Activated CD8-positive, alpha-beta memory T cell treated with anti-CD3 and anti-CD28 coated beads for 48 hours (primary cell): ENCODE results near the gene SUMF1.

Source experiments
- DNase-seq, 3 experiments: peaks; one replicate each; pipeline ENCODE4 v3.0.0-alpha.2; 2020; ENCODE audit warnings: low read depth in 2 of 3, low spot score in 2 of 3

Gene SUMF1

DNA sequence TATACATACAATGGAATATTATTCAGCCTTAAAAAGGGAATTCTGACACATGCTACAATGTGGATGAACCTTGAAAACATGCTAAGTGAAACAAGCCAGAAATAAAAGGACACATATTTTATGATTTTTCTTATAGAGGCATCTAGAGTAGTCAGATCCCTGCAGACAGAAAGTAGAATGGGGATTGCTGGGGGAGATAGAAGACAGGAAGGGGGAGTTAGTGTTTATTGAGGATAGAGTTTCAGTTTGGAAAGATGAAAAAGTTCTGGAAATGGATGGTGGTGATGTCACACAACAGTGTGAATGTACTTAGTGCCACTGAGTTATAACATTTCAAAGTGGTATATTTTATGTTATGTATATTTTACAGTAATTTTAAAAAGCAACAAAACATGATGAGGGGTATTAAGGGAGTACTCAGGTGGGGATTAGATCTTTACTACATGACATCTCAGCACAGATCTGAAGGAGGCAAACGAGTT, 30.8 kb upstream of the SUMF1 start:
- DNase-seq: no peak

DNA sequence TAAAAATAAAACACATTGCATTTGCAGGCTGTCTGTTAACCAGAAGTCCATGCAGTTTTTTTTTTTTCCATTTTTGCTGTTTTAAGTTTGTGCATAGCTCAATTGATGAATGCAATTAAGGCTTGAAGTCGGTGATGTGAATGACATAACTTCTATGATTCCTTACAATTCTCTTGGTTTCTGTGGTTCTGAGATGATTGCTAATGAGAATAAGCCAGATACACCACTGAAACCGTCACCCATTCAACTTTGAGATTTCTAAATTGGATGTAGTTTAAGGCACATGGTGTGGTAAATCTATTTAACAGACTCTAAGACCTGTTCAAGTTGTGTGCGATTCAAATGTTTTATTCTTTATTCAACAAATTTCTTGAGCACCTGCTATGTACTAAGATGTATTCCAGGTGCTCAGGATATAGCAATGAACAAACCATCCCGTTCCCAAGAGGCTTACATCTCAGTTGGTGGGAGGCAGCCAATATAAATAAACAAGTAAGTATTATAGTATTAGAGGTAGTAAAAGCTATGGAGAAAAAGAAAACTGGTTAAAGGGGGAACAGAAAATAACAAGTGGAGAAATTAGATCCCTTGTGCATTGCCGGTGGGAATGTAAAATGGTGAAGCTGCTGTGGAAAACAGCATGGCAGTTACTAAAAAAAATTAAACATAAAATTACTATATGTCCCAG, 30.1 kb upstream of the SUMF1 start:
- DNase-seq: no peak

DNA sequence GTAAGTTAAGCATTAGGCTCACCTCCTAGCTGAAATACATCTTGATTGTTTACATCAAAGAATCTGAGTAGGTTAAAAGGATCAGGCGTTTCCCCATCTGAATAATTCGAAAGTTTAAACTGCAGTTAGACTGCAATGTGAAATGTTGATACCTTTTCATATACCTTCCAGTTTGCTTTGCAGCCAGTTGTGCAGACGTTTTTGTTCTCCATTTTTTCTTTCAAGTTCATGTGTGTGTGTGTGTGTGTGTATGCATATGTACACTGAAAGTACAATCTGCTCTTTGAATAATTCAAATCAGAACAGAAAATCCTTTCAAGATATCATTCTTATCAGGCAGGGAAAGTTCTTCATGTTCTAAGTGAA, 29.0 kb upstream of the SUMF1 start:
- no peak for DNase-seq

DNA sequence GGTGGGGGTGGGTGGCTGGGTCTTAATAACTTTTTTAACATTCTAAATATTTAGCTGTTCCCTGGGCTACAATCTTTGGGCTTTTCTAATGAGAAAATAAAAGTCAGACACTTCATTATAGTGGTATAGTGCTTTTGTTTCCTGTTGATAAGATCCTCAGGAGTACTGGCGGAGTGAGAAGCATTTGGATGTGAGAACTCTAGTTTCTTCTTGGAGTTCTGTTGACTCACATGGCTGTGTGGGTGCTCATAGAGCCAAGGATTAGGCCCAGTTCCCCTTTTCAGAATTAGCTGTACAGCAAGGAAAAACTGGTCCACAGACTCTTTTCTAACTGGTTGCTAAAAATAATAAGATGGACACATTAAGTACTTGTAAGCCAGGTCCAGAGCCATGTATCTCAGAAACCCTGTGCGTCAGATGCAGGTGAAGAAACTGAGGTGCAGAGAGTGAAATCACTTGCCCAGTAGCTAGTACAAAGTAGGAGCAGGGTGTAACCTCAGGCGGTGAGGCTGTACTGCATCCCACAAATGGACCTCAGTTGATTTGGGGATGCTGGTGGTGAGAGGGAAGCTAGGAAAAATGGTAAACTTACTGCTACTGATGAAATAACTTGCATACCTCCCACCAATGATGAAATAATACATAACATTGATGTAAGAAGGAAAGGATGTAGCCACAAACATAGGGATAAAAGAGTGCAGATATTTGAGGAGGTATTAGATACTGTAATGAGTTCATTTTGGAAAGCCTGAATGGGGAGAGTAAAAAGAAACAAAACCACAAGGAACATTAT, 28.4 kb upstream of the SUMF1 start:
- no peak for DNase-seq

DNA sequence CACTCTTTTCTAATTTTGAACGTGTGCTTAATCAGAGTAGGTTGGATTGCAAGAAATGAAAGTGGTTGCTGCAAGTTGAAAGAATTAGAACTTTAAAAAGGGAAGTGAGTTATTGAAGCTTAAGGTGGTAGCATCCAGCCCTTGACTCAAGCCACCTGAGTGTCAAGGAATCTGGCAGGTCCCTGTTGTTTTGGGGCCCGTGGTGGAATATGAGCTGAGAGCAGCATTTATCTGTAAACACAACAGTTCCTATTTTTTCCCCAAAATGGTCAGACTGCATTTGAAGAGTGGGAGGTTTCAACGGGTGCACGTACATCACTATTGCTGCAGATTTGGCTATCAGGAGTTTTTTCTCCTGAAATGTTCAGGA, 27.8 kb upstream of the SUMF1 start:
- no peak for DNase-seq

DNA sequence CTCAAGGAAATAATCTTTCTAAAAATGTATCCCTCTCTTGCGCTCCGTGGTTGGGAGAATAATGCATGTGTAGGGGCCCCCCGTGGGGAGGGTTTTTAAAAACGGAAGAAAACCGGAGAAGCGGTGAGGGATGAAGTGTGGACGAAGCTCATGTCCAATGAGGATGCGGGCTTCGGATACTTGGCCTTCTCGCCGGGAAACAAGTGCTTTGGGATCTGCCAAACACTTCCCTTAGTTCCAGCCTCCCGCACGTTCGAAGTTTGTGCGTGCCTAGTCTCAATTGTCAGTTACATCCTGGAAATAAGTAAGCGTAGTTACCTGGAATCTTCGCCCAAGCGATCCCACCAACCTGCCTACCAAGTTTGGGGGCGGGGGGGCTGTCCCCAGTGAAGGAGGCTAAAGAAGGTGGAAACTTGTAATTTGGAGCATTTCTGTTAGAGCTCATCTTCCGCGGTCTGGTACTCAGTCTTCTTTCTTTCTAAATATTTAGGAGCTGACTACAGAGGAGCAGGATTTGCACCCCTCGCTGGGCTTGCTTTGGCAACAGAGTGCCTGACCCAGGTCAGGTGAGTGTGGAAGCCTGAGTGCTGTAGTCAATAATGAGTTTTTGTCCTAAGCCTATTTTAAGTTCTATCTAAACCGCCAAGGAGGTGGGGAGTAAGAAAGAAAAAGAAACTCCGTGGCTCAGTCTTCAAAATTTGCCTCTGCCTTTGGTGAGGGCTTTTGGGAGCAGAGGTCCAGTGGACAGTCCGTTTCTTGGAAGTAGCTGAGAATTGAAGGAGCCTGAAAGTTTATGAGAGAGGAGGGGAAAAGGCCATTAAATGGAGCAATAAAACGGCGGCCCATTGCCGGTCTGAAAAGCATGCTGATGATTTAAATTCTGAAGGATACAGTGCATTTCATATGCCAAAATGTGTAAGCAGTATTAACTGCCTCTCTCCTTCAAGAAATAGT, 27.1 kb upstream of the SUMF1 start:
- no peak for DNase-seq

DNA sequence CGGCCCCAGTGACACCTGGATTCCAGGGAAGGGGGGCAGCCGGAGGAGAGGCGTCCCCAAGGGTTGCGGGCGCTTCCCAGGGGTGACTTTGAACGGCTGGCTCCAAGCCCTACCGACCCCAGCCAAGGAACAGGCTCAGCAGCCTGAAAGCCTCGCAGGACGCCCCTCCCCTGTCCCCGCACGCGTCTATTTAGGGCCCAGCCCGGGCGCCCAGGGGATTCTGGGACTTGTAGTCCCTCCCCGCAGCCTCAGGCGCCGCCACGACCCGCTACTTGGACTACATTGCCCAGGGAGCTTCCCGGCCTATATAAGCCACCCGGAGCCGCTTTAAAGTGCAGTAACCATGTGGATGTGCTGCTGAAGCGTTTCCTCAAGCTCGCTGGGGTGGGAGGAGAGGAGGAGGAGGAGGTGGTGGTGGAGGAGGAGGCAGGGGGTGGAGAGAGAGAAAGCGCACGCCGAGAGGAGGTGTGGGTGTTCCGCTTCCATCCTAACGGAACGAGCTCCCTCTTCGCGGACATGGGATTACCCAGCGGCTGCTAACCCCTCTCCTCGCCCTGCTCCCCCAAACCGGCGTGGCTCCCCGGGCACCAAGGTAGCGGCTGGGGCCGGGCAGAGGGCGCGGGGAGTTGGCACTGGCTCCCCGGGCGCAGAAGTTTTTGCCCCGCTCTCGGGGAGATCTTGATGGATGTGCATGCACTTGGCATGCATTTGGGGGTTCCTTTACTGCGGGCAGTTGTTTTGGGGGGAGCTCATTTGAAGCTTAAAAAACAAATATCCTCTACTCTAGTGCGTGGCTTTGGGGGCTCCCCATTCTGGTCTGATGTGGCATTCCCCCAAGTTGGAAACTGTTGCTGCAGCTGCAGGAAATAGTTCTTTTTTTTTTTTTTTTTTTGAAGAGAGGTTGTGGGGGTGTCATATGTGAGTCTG, 26.2 kb upstream of the SUMF1 start, which contains the start of gene ITPR1:
TSS of gene ITPR1 (plus strand) at position 335 of the 927 bp plus-strand sequence. CDS start 23,144 bp downstream, outside the sequence.
- DNase-seq: peak; percentile 91 to 97 (median 92)

DNA sequence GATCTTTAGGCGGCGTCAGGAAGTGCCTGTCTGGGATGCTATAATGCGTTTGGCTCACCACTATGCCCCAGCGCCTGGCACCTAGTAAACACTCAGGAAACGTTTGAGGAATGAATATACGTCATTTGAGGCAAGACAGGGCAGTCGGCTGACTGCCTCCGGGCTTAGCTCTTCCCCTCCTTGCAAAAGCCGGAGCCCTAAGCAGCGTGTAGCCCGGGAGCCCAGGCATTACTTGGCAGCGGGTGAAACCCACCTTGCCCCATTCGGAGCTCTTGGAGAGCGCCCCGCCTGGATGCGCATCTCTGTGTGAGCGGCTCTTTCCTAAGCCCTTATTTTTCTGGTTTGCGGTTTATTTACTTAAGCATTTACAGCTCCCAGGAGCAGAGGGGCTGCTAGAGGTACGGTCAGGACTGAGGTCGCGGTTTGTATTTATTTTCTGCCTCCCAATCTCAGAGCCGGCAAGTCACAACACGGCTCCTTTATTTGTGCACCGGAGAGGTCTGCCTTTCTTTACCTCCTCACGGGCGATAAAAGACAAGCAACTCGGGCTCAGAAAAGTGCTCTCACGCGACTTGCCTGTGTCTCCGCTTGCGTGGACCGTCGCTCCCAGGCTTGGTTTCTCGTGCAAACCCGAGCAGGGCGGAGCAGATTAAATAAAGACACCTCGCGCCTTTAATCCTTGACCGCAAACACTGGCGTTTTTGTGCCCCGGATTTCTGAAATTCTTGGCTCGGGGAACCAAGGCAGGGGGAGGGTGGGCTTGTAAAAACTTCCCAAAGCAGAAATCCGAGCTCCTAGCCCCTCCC, 25.3 kb upstream of the SUMF1 start:
- no peak for DNase-seq

DNA sequence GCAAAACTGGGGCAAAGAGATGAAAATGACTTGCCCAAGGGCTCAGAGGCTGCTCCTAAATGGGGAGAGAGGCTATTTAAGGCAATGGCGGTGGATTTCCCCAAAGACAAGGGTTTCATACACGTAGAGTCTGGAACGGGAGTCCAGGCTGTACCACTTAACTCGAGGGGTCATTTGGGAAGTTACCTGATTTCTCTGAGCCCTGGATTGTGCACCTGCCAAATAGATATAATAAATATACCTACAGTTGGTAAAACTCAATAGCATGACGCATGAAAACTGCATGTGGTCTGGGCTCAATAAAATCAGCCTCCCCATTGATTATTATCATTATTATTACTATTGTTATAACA, 24.8 kb upstream of the SUMF1 start:
- no peak for DNase-seq

DNA sequence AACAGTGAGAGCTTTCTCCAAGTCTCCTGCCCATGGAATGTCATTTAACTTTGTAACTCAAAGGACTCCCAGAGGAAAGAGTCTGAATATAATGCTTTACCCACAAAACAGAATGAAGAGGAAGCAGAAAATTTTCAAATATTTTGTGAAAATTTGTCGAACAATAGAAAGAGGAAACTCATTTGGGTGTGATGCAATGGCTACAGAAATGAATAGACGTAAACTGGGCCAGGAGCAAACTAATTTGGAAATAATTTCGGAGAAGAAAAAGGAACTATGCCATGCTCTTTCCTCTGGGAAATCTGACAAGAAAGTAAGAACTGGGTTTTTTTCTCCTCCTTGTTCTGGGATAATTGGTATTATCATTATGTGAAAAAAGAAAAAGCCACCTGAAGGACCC, 11.2 kb upstream of the SUMF1 start:
- no peak for DNase-seq

DNA sequence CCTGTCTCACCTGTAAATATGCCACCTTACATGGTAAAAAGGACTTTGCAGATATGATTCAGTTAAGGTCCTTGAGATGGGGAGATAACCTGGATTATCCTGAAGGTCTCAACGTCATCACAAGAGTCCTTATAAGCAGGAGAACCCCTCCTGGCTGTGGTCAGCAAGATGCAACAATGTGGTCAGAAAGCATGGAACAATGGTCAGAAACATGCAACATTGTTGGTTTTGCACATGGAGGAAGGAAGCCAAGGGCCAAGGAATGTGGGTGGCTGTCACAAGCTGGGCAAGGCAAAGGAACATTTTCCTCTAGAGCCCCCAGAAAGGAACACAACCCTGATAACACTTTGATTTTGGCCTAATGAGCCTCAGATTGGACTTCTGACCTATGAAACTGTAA, 9.4 kb upstream of the SUMF1 start:
- DNase-seq: no peak

DNA sequence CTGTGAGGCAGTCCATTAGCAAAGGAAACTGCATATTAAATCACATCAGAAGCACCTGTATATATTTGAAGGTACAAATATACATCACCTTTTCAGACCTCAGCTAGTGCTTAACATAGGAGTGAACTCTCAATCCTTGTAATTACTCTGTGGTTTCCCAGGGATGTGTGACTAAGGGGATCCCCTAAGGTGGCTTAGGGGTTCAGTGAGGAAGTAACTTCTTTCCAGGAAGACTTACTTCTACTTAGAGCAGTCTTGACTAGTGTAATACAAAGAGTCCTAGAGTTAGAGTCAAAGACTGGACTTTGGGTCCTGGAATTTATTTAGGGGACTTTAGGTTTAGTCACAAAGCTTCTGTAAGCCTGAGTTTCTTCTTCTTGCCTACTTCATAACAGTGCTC, 8.7 kb upstream of the SUMF1 start:
- DNase-seq: no peak

DNA sequence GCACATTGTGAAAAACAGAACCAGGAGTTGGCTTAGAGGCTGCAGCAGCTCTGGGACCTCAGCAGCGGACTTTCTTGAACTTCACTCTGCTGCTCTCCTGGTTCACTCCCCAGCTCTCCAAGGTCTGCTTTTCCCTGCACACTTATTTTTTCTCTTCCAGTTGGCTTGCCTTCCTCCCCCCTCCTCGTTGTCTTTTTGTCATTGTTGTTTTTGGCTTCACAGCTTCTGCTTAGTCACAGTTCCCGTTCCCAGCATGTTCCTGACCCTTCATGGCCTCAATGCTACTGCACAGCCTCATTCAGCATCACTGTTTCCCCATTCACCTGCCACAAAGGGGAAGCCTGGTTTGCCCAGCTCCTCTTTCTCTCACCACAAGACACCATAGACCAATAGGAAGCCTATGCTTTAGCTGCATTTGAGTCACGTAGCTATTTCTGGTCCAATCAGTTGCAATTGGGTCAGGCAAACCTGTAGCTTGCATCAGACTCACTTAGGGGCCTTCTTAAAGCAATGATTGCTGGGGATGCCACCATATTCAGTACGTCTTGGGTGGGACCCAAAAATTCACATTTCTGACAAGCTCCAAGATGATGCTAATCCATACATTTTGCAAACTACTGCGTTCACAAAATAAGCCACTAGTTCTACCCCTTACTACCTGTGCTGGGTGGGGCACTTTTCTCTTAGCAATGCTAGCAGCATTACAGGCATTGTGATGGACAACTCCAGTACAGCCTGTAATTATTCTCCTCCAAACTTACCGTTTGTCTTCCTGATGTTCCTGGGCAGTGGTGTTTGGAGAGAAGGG, 7.8 kb upstream of the SUMF1 start:
- DNase-seq: no peak

DNA sequence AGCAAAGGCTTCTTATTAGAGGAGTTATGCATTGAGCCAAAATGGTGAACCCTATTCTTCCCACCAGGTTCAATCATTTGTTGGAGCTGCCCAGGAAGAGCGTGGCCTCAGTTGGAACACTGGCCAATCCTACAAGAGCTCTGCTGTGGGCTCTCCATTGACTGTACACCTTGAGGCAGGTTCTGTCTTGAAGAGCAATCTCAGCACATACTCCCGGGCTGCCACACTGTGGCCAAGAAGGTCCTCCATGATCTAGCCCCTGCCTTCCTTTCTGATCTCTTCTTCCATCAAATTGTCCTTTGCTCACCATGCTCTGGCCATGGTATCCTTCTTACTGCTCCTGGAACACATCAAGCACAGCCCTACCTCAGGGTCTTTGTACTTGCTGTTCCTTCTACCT, 5.7 kb upstream of the SUMF1 start:
- DNase-seq: no peak

DNA sequence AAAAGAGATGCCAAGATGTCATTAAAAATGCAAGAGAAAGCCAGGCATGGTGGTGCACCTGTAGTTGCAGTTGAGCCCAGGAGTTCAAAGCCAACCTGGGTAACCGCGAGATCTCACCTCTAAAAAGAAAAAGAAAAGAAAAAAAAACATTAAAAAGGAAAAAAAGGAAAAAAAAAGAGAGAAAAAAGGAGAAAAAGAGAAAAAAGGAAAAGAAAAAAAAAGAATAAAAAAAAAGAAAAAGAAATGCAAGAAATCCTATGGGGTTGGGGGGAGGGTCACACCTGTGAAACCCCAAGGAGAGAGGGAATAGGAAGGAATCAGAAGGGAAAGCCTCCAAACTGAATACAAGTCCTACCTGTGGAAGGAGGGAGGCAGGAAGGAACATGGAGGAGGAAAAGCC, 5.2 kb upstream of the SUMF1 start:
- no peak for DNase-seq

DNA sequence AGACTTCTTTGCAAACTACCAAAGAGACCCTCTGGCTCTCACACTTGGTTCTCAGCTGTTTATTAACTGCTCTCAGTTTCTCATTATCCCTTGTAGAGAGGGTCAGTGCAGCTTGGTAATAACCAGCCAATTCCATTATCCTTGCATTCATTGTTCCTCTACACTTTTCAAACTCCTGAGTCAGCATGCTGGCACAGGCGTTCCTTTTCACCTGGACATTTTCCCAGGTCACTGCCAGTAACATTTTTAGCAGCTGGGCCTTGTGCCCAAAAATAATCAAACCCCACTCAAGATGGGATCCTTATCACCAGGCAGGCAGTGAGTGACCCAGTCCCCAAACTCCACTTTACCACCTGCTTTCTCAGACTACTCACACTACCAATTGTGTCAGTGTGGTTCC, 4.8 kb upstream of the SUMF1 start:
- no peak for DNase-seq

DNA sequence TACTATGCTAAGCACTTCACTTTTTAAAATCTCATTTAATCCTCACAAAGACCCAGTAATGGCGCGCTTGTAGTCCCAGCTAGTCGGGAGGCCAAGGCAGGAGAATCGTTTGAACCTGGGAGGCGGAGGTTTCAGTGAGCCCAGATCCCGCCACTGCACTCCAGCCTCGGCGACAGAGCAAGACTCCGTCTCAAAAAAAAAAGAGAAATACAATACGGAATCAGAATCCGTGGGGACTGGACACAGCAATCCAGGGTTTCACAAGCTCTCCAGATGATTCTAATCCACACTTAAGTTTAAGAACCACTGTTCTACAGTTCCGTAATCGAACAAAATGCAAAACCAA, 426 bp upstream of the SUMF1 start:
- no peak for DNase-seq

DNA sequence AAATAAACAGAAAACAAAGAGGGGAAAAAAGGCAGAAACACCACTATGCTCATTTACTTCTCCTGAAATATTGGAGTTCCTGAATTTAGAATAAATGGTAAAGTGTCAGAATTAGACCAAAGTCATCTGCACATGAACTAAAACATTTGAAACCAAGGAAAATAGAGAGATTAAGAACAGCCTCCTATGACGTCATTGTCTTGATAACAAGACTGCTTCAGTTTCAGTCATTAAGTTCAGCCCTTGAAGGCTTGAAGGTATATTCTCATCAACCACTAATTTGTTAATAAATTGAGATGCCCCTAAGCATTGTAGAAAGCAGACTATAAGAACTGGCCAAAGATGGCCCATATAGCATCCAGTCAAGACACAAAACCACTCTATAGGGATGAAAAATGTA, 2.5 kb downstream of the SUMF1 start:
- no peak for DNase-seq
